K562 (cell line): ENCODE data around the gene BEST3. TPM values are rescaled to one million over a fixed set of nuclear protein-coding genes. Genes with fewer than 3 reads are reported as not detected.

Experiments used
- ATF7 ChIP-seq: fragments of 450-650 bp; IDR thresholded peaks from 2 replicates; pipeline ENCODE4 v1.7.1; 2014; ENCODE audit warnings: mild to moderate bottlenecking, moderate library complexity
- BRD9 ChIP-seq: fragments of 450-650 bp; IDR thresholded peaks from 2 replicates; pipeline ENCODE4 v1.6.1; 2018; ENCODE audit warnings: low read depth; ENCODE audit not compliant: partially characterized antibody
- CBX5 ChIP-seq: IDR thresholded peaks from 2 replicates; pipeline ENCODE4 v1.6.1; 2014; ENCODE audit warnings: low read depth, borderline replicate concordance
- ELF1 ChIP-seq: fragments of 200-800 bp; sonication (Bioruptor generic); IDR thresholded peaks from 2 replicates; pipeline ENCODE4 v1.6.1; 2016; ENCODE audit warnings: missing genetic modification characterization, missing compliant biosample characterization
- HLTF ChIP-seq: fragments of 450-650 bp; IDR thresholded peaks from 2 replicates; pipeline ENCODE4 v1.6.1; 2016
- JUN ChIP-seq, 2 experiments: sonication (generic) in 1 of 2; formaldehyde crosslinking in 1 of 2; IDR thresholded peaks; 2 replicates each; pipeline versions ENCODE4 v1.6.1 to v1.8.0; 2012 to 2022; ENCODE audit warnings: borderline replicate concordance in 2 of 2, mild to moderate bottlenecking in 2 of 2, improper control_type of control experiment in 1 of 2, low read depth in 1 of 2, low read length in 1 of 2, missing genetic modification reagents in 1 of 2
- KDM4B ChIP-seq, 2 experiments: fragments of 450-650 bp in 1 of 2; sonication (generic) in 1 of 2; IDR thresholded peaks; 2 replicates each; pipeline ENCODE4 v1.6.1; 2016 to 2017; ENCODE audit warnings: borderline replicate concordance in 2 of 2, antibody characterized with exemption in 1 of 2, low read depth in 1 of 2, mild to moderate bottlenecking in 1 of 2
- KLF1 ChIP-seq: fragments of 450-650 bp; IDR thresholded peaks from 2 replicates; pipeline ENCODE4 v1.6.1; 2016; ENCODE audit warnings: missing genetic modification characterization, missing compliant biosample characterization
- MAFG ChIP-seq: fragments of 450-650 bp; conservative IDR thresholded peaks from 2 replicates; pipeline ENCODE4 v1.6.1; 2016; ENCODE audit warnings: missing genetic modification characterization, missing compliant biosample characterization
- MBD2 ChIP-seq: sonication (generic); IDR thresholded peaks from 2 replicates; pipeline ENCODE4 v1.6.1; 2016; ENCODE audit warnings: low read depth, borderline replicate concordance
- PHF20 ChIP-seq: fragments of 450-650 bp; IDR thresholded peaks from 2 replicates; pipeline ENCODE4 v1.6.1; 2018; ENCODE audit not compliant: partially characterized antibody
- POLR2A ChIP-seq: fragments of 450-650 bp; conservative IDR thresholded peaks from 2 replicates; pipeline ENCODE4 v1.6.1; 2016
- PURB ChIP-seq: sonication (generic); formaldehyde crosslinking; IDR thresholded peaks from 2 replicates; pipeline ENCODE4 v1.9.0; 2021; ENCODE audit warnings: low read depth, mild to moderate bottlenecking, missing genetic modification reagents
- RBM17 ChIP-seq: fragments of 200-400 bp; formaldehyde crosslinking; IDR thresholded peaks from 2 replicates; pipeline ENCODE4 v1.6.1; 2017; ENCODE audit warnings: low read depth, mild to moderate bottlenecking, low read length, borderline replicate concordance
- RFX5 ChIP-seq: IDR thresholded peaks from 2 replicates; pipeline ENCODE4 v1.6.1; 2011; ENCODE audit warnings: low read depth, mild to moderate bottlenecking, improper control_type of control experiment, low read length
- SAFB ChIP-seq: fragments of 200-400 bp; formaldehyde crosslinking; IDR thresholded peaks from 2 replicates; pipeline ENCODE4 v1.6.1; 2017; ENCODE audit warnings: low read depth, low read length, borderline replicate concordance
- SIN3A ChIP-seq, 2 experiments: fragments of 150-350 bp in 1 of 2; IDR thresholded peaks; 2 replicates each; pipeline ENCODE4 v1.6.1; 2011 to 2016; ENCODE audit warnings: borderline replicate concordance in 2 of 2, low read depth in 2 of 2, low read length in 2 of 2, mild to moderate bottlenecking in 2 of 2, moderate library complexity in 2 of 2; ENCODE audit not compliant: control insufficient read depth in 1 of 2
- SRSF3 ChIP-seq: fragments of 200-400 bp; formaldehyde crosslinking; IDR thresholded peaks from 2 replicates; pipeline ENCODE4 v1.6.1; 2016; ENCODE audit warnings: mild to moderate bottlenecking, low read length, moderate library complexity; ENCODE audit not compliant: insufficient read depth
- TAF15 ChIP-seq: fragments of 200-400 bp; formaldehyde crosslinking; IDR thresholded peaks from 2 replicates; pipeline ENCODE4 v1.6.1; 2017; ENCODE audit warnings: mild to moderate bottlenecking, low read depth, low read length, moderate library complexity
- ZNF24 ChIP-seq: fragments of 450-650 bp; IDR thresholded peaks from 2 replicates; pipeline ENCODE4 v1.6.1; 2016
- polyA plus RNA-seq, 8 experiments: library from polyadenylated mRNA; depleted of rRNA in 4 of 8; stranded (reverse) in 5 of 8; unstranded in 3 of 8; fragments of >200 nt; fragmentation: Nextera tagmentation in 2 of 8; fragmentation: Illumina TruSeq in 1 of 8; extraction: Ambion mirVana in 2 of 8; extraction: Trizol in 1 of 8; gene quantifications; 2 replicates each; pipeline versions ENCODE4 v1.2.1 to v1.2.3, GENCODE V29; 2011 to 2014; ENCODE audit warnings: inconsistent platforms in 1 of 8, missing spikeins in 1 of 8
- total RNA-seq, 7 experiments: library from RNA; depleted of rRNA in 6 of 7; stranded (reverse); fragments of >200 nt in 6 of 7; fragmentation: Illumina TruSeq in 2 of 7; extraction: Trizol in 2 of 7; gene quantifications; 2 replicates each; pipeline versions ENCODE4 v1.2.1 to v1.2.3, GENCODE V29; 2011 to 2021; ENCODE audit warnings: low replicate concordance in 1 of 7
- TF ChIP-seq, protein P1 (sequence below): fragments of 250-450 bp; sonication (Bioruptor Pico); IDR thresholded peaks from 2 replicates; pipeline ENCODE4 v1.6.1; 2021; ENCODE audit warnings: mild to moderate bottlenecking
- TF ChIP-seq, protein P2 (sequence below): fragments of 450-650 bp; IDR thresholded peaks from 2 replicates; pipeline ENCODE4 v1.6.1; 2016; ENCODE audit warnings: antibody characterized with exemption
- TF ChIP-seq, protein P3 (sequence below): fragments of 450-650 bp; formaldehyde crosslinking; IDR thresholded peaks from 2 replicates; pipeline ENCODE4 v1.4.0; 2022; ENCODE audit warnings: missing genetic modification characterization
- TF ChIP-seq, protein P4 (sequence below): fragments of 150-350 bp; conservative IDR thresholded peaks from 2 replicates; pipeline ENCODE4 v1.6.1; 2014; ENCODE audit warnings: low read length

BEST3 gene
- total and polyA plus RNA-seq, 9 of the 15 experiments (the other 6 are each of a cell fraction or from before 2014, with no cell fraction given): 0.15 TPM; not detected in 8

DNA sequence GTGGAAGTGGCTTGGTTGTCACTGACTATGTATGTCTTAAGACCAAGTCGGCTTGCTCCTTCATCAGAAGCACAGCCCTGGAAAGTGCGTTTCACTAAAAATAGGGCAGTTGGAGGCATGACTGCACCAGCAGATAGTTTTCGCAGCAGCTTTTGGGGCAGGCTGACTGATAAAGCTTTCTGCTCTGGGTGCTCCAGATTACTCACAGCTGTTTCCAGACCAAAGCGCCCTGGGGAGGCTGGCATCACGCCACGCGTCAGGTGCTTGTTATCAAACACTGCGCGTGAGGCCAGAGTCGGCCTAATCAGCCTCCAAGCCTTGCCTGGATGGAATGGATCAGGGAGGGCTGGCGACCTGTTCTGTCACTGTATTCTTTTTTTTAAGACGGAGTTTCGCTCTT, 75.1 kb downstream of the BEST3 start (continued):
- TF ChIP-seq TAF15 (no peak), SRSF3 (no peak), ELF1 (tag) (no peak), SAFB (no peak), KLF1 (tag) (no peak), BRD9 (peak; percentile 36), ATF7 (peak; percentile 73), KDM4B (IDR thresholded peaks at IDR 0.05; ENCODE audit: borderline replicate concordance in 2 of 2, low read depth in 1 of 2) (no peak; a peak in 1 of 4 replicates), POLR2A (no peak), RFX5 (no peak), MBD2 (peak; percentile 75), JUN (IDR thresholded peaks at IDR 0.05; ENCODE audit: borderline replicate concordance, low read depth, low read length) (no peak; the same call in 1 of the 2 replicates), JUN (CRISPR knock-in tag; IDR thresholded peaks at IDR 0.05; ENCODE audit: borderline replicate concordance) (no peak), PURB (CRISPR knock-in tag) (no peak), CBX5 (peak; percentile 22; the same call in 1 of the 2 replicates), MAFG (tag) (0 out of 2 replicates have a peak, but pooled peaks have one; percentile 12), HLTF (peak; percentile 97), ZNF24 (peak; percentile 78), PHF20 (no peak), SIN3A (IDR thresholded peaks at IDR 0.05; ENCODE audit: borderline replicate concordance in 2 of 2, control insufficient read depth in 1 of 2, low read depth in 2 of 2, low read length in 2 of 2) (peak in 1 of 2 experiments; percentile 52; a peak in 2 of 4 replicates), RBM17 (no peak)
- TF ChIP-seq, protein P1, sequence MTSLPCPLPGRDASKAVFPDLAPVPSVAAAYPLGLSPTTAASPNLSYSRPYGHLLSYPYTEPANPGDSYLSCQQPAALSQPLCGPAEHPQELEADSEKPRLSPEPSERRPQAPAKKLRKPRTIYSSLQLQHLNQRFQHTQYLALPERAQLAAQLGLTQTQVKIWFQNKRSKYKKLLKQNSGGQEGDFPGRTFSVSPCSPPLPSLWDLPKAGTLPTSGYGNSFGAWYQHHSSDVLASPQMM (CRISPR knock-in tag): no peak
- TF ChIP-seq, protein P2, sequence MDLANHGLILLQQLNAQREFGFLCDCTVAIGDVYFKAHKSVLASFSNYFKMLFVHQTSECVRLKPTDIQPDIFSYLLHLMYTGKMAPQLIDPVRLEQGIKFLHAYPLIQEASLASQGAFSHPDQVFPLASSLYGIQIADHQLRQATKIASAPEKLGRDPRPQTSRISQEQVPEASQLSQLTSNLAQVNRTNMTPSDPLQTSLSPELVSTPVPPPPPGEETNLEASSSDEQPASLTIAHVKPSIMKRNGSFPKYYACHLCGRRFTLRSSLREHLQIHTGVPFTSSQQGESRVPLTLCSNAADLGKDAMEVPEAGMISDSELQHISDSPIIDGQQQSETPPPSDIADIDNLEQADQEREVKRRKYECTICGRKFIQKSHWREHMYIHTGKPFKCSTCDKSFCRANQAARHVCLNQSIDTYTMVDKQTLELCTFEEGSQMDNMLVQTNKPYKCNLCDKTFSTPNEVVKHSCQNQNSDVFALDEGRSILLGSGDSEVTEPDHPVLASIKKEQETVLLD: peak; percentile 54; the same call in 1 of the 2 replicates
- TF ChIP-seq, protein P3, sequence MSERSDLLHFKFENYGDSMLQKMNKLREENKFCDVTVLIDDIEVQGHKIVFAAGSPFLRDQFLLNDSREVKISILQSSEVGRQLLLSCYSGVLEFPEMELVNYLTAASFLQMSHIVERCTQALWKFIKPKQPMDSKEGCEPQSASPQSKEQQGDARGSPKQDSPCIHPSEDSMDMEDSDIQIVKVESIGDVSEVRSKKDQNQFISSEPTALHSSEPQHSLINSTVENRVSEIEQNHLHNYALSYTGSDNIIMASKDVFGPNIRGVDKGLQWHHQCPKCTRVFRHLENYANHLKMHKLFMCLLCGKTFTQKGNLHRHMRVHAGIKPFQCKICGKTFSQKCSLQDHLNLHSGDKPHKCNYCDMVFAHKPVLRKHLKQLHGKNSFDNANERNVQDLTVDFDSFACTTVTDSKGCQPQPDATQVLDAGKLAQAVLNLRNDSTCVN (CRISPR knock-in tag): no peak
- TF ChIP-seq, protein P4, sequence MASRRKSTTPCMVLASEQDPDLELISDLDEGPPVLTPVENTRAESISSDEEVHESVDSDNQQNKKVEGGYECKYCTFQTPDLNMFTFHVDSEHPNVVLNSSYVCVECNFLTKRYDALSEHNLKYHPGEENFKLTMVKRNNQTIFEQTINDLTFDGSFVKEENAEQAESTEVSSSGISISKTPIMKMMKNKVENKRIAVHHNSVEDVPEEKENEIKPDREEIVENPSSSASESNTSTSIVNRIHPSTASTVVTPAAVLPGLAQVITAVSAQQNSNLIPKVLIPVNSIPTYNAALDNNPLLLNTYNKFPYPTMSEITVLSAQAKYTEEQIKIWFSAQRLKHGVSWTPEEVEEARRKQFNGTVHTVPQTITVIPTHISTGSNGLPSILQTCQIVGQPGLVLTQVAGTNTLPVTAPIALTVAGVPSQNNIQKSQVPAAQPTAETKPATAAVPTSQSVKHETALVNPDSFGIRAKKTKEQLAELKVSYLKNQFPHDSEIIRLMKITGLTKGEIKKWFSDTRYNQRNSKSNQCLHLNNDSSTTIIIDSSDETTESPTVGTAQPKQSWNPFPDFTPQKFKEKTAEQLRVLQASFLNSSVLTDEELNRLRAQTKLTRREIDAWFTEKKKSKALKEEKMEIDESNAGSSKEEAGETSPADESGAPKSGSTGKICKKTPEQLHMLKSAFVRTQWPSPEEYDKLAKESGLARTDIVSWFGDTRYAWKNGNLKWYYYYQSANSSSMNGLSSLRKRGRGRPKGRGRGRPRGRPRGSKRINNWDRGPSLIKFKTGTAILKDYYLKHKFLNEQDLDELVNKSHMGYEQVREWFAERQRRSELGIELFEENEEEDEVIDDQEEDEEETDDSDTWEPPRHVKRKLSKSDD: no peak
